NOMO-1 treated with DMSO at 0.1 percent for 48 hours (cell line): ENCODE data around the gene JMJD7.
A peak's percentile ranks its signal among the peaks of the same experiment; 100 is the strongest.

Source experiments
- DNase-seq: peaks from one replicate; lab custom pipeline; 2025; ENCODE audit not compliant: unreplicated experiment; lab: John Stamatoyannopoulos, UW

The JMJD7 gene

DNA sequence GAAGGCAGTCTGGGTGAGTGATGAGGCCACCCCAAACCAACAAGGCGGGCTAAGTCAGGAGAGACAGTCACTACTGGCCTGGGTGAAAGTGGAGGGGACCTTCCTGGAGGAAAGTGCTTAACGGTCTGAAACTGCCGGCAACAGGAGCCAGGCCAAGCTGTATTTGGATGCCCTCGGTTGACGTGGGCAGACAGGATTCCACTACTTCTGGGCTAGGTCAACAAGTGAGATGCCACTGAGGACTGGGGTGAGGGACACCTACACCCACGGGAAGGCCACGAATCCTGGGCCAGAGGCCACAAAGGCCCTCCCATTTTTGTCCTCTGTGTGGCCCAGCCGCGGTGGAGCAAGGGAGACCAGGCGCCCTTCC is 53.6 kb downstream of the JMJD7 start:
- DNase-seq, result no peak

DNA sequence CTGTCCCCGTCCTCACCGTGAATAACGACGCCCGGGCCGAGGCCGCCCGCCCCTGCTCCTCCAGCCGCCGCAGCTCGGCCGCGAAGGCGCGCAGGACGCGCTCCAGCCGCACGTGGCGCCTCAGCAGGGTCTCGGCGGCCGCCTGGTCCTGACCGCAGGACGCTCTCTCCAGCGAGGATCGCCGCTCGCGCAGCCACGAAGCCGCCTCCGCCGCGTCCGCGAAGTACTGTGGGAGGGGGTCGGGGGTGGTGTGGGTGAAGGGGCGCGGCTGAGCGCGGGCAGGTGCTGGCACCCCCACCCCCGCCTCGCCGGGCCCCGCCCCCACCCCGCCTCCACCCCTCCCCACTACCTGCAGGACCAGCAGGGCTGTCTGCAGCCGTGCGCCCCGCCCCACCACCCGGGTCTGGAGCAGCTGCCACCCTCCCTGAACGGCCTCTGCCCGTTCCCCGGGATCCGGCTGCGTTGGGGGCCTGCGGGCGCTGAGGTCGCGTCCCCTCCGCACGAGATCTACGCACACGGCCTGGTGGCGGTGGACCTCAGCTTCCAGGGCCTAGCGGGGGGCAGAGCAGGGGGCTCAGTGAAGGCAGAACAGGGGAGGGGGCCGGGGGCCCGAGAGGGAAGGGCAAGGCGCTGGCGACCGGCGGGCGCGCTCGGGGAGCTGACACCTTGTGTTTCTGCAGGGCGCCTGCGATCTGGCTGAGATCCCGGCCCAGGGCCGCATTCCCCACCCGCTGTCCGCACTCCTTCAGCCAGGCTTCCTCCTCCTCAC is 54.2 kb downstream of the JMJD7 start:
- DNase-seq, result no peak

GRCh38 chr15:41882689-41883483 is 55.0 kb downstream of the JMJD7 start:
- peak; percentile 24 for DNase-seq

DNA sequence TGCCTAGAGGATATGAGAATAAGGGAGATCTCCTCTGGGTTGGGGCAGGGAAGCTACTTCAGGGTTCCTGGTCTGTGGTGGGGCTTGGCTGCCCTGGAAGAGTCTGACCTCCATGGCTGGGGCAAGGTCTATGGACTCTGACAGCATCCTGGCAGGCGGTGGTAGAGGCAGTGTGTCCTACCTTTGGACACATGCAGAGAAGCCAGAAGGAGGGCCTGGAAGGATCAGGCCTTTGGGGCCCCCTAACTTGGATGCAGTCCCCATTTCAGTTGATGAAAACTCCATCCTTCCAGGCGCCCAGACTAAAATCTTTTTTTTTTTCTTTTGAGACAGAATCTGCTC is 55.6 kb downstream of the JMJD7 start:
- DNase-seq, result no peak

- DNase-seq, result no peak
These were observed 56.6 kb downstream of the JMJD7 start for GRCh38 chr15:41884458-41884857.

- DNase-seq, result no peak
These were observed 57.4 kb downstream of the JMJD7 start for GRCh38 chr15:41885321-41885720.

- DNase-seq, result no peak
These were observed 57.9 kb downstream of the JMJD7 start for GRCh38 chr15:41885841-41886240.

- no peak for DNase-seq
These were observed 58.8 kb downstream of the JMJD7 start for GRCh38 chr15:41886741-41887140.

GRCh38 chr15:41887161-41887560 is 59.3 kb downstream of the JMJD7 start:
- DNase-seq, result no peak
